ENCODE data around the gene SSU72.
"Not testable (repeated sequence)": the region's sequence is repeated elsewhere in the genome, so short reads cannot be mapped to it uniquely, and the experiment has no call there.

Gene SSU72

GRCh38 chr1:1560178-1560577 is 14.5 kb downstream of the SSU72 start:
- Histone ChIP-seq H4K20me1 (ENCODE audit: low read depth, low read length) (no peaks in the 10 kb centered on the region), H3K9me2 (replicated peaks; ENCODE audit: insufficient read depth, low read length) (no peaks in the 10 kb centered on the region), H3K9ac (ENCODE audit: low read length) (no peak overlapping the region), H3K4me3 (ENCODE audit: insufficient read depth, low read length, poor library complexity, severe bottlenecking) (no peak overlapping the region), H3K36me3 (ENCODE audit: low read length) (no peaks in the 10 kb centered on the region), H3K9me3 (ENCODE audit: insufficient read depth, low read length) (no peaks in the 10 kb centered on the region), H3K79me2 (ENCODE audit: insufficient read depth, low read length) (peaks cover 8% of the 10 kb centered on the region), H3K4me2 (ENCODE audit: low read depth, low read length, poor library complexity, severe bottlenecking) (no peak overlapping the region), H3K27ac (ENCODE audit: low read depth, low read length) (no peak overlapping the region), H3K27me3 (ENCODE audit: low read length) (no peaks in the 10 kb centered on the region), H2AFZ (ENCODE audit: low read depth, low read length, severe bottlenecking) (no peak overlapping the region), H3F3A (ENCODE audit: insufficient read depth) (peaks cover 4% of the 10 kb centered on the region; the same call in 1 of the 2 replicates)
- TF ChIP-seq CTCF (IDR thresholded peaks at IDR 0.05; ENCODE audit: insufficient read depth, low read length, poor library complexity, severe bottlenecking), result no peak
- no peak for TF ChIP-seq EZH2phosphoT487 (conservative IDR thresholded peaks at IDR 0.05; ENCODE audit: low read length)

- Histone ChIP-seq H2AFZ (ENCODE audit: low read depth, low read length, severe bottlenecking) (no peak overlapping the region), H3K4me3 (ENCODE audit: insufficient read depth, low read length, poor library complexity, severe bottlenecking) (no peak overlapping the region), H3K9me2 (replicated peaks; ENCODE audit: insufficient read depth, low read length) (no peaks in the 10 kb centered on the region), H3K27me3 (ENCODE audit: low read length) (no peaks in the 10 kb centered on the region), H3K9me3 (ENCODE audit: insufficient read depth, low read length) (no peaks in the 10 kb centered on the region), H3K9ac (ENCODE audit: low read length) (no peak overlapping the region), H3K4me2 (ENCODE audit: low read depth, low read length, poor library complexity, severe bottlenecking) (no peak overlapping the region), H3K79me2 (ENCODE audit: insufficient read depth, low read length) (no peaks in the 10 kb centered on the region; the same call in 1 of the 2 replicates), H4K20me1 (ENCODE audit: low read depth, low read length) (no peaks in the 10 kb centered on the region), H3K36me3 (ENCODE audit: low read length) (no peaks in the 10 kb centered on the region), H3K27ac (ENCODE audit: low read depth, low read length) (no peak overlapping the region), H3F3A (ENCODE audit: insufficient read depth) (peaks cover 4% of the 10 kb centered on the region; the same call in 1 of the 2 replicates)
- TF ChIP-seq CTCF (IDR thresholded peaks at IDR 0.05; ENCODE audit: insufficient read depth, low read length, poor library complexity, severe bottlenecking) (no peak), EZH2phosphoT487 (conservative IDR thresholded peaks at IDR 0.05; ENCODE audit: low read length) (no peak)
These were observed 15.6 kb downstream of the SSU72 start for GRCh38 chr1:1559066-1559465.

GRCh38 chr1:1558591-1558990 is 16.1 kb downstream of the SSU72 start:
- Histone ChIP-seq H3K4me3 (ENCODE audit: insufficient read depth, low read length, poor library complexity, severe bottlenecking) (no peak overlapping the region), H2AFZ (ENCODE audit: low read depth, low read length, severe bottlenecking) (no peak overlapping the region), H3K9ac (ENCODE audit: low read length) (no peak overlapping the region), H3K79me2 (ENCODE audit: insufficient read depth, low read length) (no peaks in the 10 kb centered on the region; the same call in 1 of the 2 replicates), H3K9me2 (replicated peaks; ENCODE audit: insufficient read depth, low read length) (no peaks in the 10 kb centered on the region), H3K27ac (ENCODE audit: low read depth, low read length) (no peak overlapping the region), H4K20me1 (ENCODE audit: low read depth, low read length) (no peaks in the 10 kb centered on the region), H3K9me3 (ENCODE audit: insufficient read depth, low read length) (no peaks in the 10 kb centered on the region), H3F3A (ENCODE audit: insufficient read depth) (peaks cover 4% of the 10 kb centered on the region; the same call in 1 of the 2 replicates), H3K36me3 (ENCODE audit: low read length) (no peaks in the 10 kb centered on the region), H3K27me3 (ENCODE audit: low read length) (no peaks in the 10 kb centered on the region), H3K4me2 (ENCODE audit: low read depth, low read length, poor library complexity, severe bottlenecking) (no peak overlapping the region)
- TF ChIP-seq CTCF (IDR thresholded peaks at IDR 0.05; ENCODE audit: insufficient read depth, low read length, poor library complexity, severe bottlenecking) (no peak), EZH2phosphoT487 (conservative IDR thresholded peaks at IDR 0.05; ENCODE audit: low read length) (no peak)

- H4K20me1 ChIP-seq (ENCODE audit: low read depth, low read length); H3K36me3 ChIP-seq (ENCODE audit: low read length); H3K9me2 ChIP-seq (replicated peaks; ENCODE audit: insufficient read depth, low read length); H3K9ac ChIP-seq (ENCODE audit: low read length); H3K27ac ChIP-seq (ENCODE audit: low read depth, low read length); H2AFZ ChIP-seq (ENCODE audit: low read depth, low read length, severe bottlenecking); H3K79me2 ChIP-seq (ENCODE audit: insufficient read depth, low read length); H3K9me3 ChIP-seq (ENCODE audit: insufficient read depth, low read length); H3K4me3 ChIP-seq (ENCODE audit: insufficient read depth, low read length, poor library complexity, severe bottlenecking); H3K4me2 ChIP-seq (ENCODE audit: low read depth, low read length, poor library complexity, severe bottlenecking); H3F3A ChIP-seq (ENCODE audit: insufficient read depth); H3K27me3 ChIP-seq (ENCODE audit: low read length): not testable (repeated sequence)
These were observed 17.0 kb downstream of the SSU72 start for GRCh38 chr1:1557688-1558087.

GRCh38 chr1:1556961-1557360 is 17.7 kb downstream of the SSU72 start:
- H3K9me2 ChIP-seq (replicated peaks; ENCODE audit: insufficient read depth, low read length); H3K36me3 ChIP-seq (ENCODE audit: low read length); H2AFZ ChIP-seq (ENCODE audit: low read depth, low read length, severe bottlenecking); H3K9me3 ChIP-seq (ENCODE audit: insufficient read depth, low read length); H4K20me1 ChIP-seq (ENCODE audit: low read depth, low read length); H3K9ac ChIP-seq (ENCODE audit: low read length); H3K4me2 ChIP-seq (ENCODE audit: low read depth, low read length, poor library complexity, severe bottlenecking); H3K4me3 ChIP-seq (ENCODE audit: insufficient read depth, low read length, poor library complexity, severe bottlenecking); H3F3A ChIP-seq (ENCODE audit: insufficient read depth); H3K27ac ChIP-seq (ENCODE audit: low read depth, low read length); H3K27me3 ChIP-seq (ENCODE audit: low read length); H3K79me2 ChIP-seq (ENCODE audit: insufficient read depth, low read length): not testable (repeated sequence)
